GM12873 (cell line): ENCODE results near the gene EEF1AKMT1.

Experiments
- CTCF ChIP-seq: IDR thresholded peaks from 2 replicates; pipeline ENCODE4 v1.5.1; 2012; ENCODE audit warnings: low read depth, mild to moderate bottlenecking, moderate library complexity, low read length, control low read depth; ENCODE audit not compliant: insufficient read depth; ENCODE audit errors: missing control alignments

The EEF1AKMT1 gene

GRCh38 chr13:20716951-20717350 lies 56.8 kb downstream of the EEF1AKMT1 start:
- no peak for TF ChIP-seq CTCF

- no peak for TF ChIP-seq CTCF
Observed at GRCh38 chr13:20715330-20715712, 58.4 kb downstream of the EEF1AKMT1 start.

- no peak for TF ChIP-seq CTCF
Observed at GRCh38 chr13:20714563-20715329, 59.0 kb downstream of the EEF1AKMT1 start.

GRCh38 chr13:20714161-20714560 lies 59.6 kb downstream of the EEF1AKMT1 start:
- no peak for TF ChIP-seq CTCF

GRCh38 chr13:20713751-20714150 lies 60.0 kb downstream of the EEF1AKMT1 start:
- TF ChIP-seq CTCF, result no peak

- no peak for TF ChIP-seq CTCF
Observed at GRCh38 chr13:20713014-20713376, 60.8 kb downstream of the EEF1AKMT1 start.

- peak; percentile 37 for TF ChIP-seq CTCF
Observed at GRCh38 chr13:20711301-20712044, 62.3 kb downstream of the EEF1AKMT1 start.
